GM19397 (cell line): ENCODE results near the gene CD40.

Source experiments
- ATAC-seq: cut with Tn5 transposase; IDR thresholded peaks from one replicate; pipeline ENCODE4 v1.9.1; 2021; ENCODE audit warnings: mild to moderate bottlenecking, moderate library complexity; ENCODE audit not compliant: unreplicated experiment

Gene CD40

DNA sequence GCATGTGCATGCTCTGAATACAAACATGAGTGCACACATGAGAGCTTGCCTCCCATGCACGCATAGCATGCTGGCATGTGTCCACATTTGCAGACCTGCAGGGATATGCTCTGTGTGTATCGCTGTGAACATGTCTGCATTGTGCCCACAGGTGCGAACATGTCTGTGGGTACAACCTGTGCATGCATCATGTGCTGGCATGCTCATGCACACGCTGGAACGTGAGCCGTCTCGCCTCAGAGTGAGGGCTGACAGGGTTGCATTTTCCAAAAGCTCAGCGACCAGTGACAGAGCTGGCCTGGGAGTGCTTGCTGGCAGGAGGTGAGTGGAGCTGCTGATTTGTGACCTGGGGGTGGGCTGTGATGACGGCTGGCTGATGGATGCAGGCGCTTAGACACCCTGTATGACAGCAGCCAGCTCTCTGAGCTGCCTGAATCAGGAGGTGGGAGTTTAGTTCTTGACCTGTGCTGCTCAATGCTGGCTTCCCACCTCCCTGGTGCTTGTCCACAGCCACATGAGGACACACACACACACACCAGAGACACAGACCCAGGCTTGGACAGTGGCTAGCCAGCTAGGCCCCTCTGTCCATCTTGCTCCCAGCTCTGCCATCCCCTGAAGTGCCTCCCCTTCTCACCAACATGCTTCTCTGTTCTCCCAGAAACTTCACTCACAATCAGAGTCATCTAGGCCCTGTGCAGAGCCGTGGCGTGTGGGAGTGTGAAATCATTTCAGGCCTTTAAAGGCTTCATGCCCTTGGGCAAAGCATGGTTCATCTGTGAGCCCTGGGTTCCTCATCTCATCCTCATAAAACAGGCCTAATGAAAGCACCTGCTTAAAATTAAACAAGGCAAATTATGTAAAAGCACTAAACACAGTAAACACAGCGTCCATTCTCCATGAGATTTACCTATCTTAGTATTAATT lies 51.4 kb downstream of the CD40 start:
- no peak for ATAC-seq

DNA sequence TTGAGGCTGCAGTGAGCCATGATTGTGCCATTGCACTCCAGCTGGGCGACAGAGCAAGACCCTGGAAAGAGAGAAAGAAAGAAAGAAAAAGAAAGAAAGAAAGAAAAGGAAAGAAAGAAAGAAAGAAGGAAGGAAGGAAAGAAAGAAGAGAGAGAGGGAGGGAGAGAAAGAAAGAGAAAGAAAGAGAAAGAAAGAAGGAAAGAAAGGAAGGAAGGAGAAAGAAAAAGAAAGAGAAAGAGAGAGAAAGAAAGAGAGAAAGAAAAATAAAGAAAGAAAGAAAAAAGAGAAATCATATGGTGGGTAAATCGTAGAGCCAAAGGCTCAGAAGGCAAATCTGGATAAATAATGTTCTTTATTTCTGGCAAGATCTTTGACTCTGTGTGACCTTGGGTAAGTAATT lies 53.4 kb downstream of the CD40 start:
- no peak for ATAC-seq

DNA sequence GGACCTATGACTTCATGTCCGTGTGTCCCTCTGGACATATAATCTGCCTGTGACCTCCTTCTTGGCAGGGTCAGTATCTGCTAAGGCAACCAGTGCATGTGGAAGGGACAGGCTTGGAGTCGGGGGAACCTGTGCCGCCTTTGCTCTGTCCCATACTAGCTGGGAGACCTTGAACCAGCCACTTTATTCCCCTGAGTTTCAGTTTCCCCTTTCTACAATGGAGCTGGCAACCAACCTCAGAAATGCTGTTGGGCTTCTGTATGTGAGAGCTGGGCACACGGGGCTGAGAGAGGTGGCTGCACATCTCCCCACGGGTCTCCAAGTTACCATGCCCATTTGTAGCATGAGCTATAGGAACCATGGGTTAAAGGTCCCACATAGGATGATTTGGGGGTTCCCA lies 53.8 kb downstream of the CD40 start:
- ATAC-seq: no peak

DNA sequence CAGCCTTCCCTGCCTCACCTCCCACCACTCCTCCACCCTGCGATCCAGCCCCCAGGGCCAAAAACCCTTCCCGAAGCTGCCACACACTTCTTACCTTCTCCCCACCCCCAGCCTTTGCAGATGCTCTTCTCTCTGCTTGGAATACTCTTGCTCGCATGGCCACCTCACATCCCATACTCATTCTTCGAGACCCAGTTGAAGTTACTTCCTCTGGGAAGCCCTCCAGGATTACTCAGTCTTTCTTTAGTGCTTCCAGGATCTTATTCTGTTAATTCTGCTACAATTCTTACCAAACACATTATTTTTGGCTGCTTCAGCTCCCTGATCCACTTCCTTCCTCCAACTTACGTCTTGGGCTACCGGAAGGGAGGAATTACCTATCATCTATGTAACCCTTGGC lies 54.3 kb downstream of the CD40 start:
- no peak for ATAC-seq

DNA sequence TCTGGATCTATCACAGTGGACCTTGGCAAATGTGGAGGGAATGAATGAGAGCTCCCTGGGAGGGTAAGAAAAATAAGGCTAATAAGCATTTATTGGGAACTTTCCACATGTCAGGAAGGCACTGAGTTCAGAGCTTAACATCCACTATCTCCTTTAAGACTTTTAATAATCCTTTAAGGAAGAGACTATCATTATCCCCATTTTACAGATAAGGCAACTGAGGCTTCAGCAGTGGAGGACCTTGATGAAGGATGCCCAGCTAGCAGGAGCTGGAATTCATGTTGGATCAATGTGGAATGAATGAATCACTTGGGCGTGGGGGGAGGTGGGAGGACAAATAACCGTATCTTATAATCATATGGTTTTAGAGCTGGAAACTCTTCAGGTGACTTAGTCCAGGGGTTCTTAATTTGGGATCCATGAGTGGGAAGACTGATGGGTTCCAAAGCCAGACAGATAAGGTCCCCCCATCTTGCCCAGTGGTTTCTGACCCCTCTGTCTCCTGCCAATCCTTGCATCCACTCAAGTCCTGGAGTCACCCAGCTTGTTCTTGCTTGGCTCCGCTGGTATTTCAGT lies 54.9 kb downstream of the CD40 start:
- ATAC-seq: no peak

DNA sequence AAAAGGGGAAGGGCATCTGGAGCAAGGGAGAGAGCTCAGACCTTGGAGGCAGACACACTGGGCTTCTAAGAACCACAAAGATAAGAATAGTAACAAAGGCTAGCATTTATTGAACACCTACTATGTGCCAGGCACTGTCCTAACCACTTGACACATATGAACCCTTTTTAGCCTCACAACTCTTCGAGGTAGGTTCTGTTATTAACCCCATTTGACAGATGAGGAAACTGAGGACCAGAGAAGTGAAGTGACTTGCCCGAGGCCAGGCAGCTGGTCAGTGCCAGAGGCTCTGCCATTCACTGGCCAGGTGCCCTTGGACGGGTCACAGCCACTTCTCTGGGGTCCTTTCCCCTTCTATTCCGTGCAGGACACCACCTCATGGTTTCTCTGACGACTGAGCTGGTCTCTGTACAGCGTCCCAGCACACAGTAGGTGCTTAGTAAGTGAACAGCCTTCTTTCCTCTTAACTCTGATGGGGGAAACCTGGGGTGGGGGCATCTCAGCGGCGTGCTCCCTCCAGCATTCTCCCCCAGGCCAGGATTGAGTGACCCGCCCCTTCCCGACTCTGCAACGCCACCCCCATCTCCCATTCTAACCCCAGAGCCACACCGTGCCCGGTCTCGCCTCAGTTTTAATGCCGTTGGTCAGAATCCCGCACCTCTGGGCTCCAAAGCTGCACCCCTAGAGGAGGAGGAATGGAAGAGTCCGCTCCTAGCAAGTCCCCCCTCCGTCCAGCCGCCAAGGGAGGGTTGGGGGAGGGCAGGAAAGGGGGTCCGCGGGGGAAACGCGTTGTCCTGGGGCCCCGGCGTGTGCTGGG lies 55.7 kb downstream of the CD40 start:
- no peak for ATAC-seq

DNA sequence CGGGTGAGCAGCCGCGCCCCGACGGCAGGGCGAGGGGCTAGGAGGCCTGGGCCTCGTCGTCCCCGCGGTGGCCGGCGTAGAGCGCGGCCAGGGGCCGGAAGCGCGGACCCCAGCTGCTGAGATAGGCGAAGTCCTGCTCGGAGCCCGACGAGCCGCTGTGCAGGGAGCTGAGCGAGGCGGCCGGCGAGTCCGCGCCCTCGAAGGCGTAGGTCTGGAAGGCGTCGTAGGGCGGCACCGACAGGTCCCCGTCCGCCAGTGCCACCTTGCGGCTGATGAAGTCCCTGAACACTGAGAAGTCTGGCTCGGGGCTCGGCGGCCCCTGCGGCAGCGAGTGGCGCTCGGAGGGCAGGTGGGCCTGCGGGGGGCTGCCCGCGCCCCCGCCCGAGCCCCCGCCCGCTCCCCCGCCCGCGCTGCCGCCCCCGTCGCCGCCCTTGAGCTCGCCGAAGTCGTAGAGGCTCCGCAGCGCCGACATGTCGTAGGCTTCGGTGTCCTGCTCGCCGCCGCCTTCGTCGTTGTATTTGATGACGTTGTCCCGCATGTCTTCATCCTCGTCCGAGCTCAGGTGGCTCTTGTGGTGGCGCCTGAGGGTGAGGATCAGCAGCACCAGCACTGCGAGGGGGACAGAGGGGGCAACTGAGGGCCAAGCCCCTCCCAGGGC lies 56.5 kb downstream of the CD40 start:
- ATAC-seq: no peak

DNA sequence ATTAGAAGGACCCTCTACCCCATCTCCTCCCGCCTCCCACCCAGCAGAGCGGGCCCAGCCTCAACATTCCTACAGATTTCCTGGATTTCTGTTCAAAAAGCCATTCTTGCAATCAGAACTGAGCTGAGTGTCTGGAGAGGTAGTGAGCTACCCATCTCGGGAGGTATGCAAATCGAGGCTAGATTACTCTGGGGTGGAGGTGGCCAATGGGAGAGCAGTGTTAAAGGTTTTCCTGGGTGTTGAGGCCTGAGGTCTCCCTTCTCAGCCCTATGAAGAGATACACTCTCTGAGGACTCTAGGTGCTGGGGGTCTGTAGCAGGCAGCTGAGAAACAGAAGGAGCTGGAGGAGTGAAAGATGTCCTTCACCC lies 57.0 kb downstream of the CD40 start:
- ATAC-seq: no peak

DNA sequence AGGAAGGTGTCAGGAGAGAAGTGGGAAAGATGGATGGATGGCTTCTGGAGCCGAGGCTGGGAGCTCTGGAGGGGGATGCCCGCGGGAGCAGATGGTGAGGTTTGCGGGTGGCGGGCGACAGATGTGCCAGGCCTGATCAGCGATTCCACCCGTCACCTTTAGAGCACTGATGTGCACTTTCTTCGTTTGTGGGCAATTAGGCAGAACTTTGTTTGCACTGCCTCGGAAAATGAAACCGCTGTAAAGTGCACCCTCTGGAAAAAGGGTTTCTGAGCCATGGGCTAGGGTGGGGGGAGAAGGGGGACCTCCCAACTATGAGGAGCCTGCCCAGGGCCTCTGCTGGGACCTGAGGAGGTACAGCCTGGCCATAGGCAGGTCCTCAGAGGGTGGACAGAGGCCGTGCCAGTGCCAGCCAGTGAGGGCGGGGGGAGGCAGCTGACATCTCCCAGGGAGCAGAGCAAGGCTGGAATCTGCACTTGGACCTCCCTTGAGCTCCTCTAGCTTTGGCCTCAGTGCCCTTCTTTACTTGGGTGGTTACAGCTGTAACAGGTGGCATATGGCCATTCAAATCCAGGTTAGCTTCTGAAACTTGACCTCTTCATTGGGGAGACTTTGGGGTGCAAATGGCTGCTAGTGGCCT lies 58.7 kb downstream of the CD40 start:
- no peak for ATAC-seq

DNA sequence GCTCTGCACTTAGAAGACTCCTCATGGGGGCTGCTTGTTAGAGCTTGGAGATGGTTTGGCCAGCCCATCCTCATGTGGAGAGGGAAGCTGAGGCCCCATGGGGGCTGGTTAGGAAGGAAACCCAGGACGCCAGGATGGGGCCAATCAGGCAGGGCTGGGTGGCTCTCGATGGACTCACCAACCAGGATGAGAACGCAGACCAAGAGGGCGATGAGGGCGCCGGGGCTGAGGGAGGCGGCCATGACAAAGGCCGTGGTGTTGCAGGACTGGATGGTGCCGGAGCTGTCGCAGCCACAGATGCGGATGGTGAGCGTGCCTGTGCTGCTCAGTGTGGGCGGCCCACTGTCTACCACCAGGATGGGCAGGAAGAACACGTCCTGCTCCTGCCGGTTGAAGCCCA lies 59.7 kb downstream of the CD40 start:
- ATAC-seq: no peak

DNA sequence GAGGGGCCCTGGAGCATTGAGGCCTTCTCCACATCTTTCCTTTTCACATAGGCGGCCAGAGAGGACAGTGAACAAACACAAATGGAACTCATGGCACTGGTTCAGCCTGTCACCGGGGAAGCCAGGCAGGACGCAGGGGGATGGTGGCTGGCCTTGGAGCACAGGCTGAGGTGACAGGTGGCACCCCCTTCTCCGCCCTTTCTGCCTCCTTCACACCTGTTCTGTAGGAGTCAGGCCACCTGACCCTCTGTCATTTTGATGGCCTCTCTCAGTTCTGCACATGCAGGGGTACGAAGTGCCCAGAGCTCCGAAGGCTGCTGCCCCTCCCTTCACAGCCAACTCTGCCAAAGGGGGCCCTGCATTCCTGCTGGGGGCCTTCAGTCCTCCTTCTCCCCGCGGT lies 60.8 kb downstream of the CD40 start:
- ATAC-seq: no peak
